Neural progenitor cell (in vitro differentiated cells): ENCODE results near the gene CDH23.

Experiments
- EZH2 ChIP-seq: fragments of 200-600 bp; sonication (generic); IDR thresholded peaks from 2 replicates; pipeline ENCODE4 v1.6.1; 2017; ENCODE audit warnings: antibody characterized with exemption, mild to moderate bottlenecking, moderate library complexity
- EZH2phosphoT487 ChIP-seq: fragments of 200-600 bp; sonication (generic); IDR thresholded peaks from 2 replicates; pipeline ENCODE4 v1.6.1; 2017; ENCODE audit warnings: antibody characterized with exemption
- TF ChIP-seq, protein P1 (sequence below): fragments of 200-600 bp; sonication (generic); IDR thresholded peaks from 2 replicates; pipeline ENCODE4 v1.5.1; 2017; ENCODE audit warnings: antibody characterized with exemption, mild to moderate bottlenecking

DNA sequence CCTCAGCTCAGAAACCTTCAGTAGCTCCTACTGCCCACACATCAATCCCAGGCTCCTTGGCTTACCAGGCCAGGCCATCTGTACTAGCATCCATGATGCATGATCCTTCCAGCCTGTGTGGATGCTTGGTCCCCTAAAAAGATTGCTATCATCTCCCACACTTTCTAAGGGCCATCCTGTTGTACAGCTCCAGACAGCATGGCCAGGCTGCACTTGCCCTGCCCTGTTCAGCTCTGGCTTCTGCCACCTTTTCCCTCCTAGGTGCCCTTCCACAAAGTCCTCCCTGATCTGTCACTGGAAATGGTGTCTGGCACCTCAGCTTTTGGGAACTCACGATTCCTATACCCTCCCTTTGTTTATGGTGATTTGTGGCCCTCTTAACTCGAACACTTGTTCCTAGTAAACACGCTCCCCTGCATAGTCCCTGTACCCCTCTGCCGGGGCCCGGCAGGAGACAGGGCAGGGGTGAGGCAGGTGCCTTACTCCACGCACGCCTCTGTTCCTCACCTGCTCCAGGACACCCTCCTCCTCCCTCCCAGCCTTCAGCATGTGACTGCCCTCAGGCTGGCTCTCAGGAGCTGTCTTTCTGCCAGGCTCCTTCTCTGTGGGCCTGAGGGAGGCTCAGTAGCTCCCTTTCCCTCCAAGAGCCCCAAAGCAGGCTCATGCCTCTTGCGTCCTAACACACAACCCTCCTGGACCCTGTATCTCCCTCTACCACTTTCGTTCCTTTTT, 71.8 kb downstream of the CDH23 start:
- TF ChIP-seq, protein P1, sequence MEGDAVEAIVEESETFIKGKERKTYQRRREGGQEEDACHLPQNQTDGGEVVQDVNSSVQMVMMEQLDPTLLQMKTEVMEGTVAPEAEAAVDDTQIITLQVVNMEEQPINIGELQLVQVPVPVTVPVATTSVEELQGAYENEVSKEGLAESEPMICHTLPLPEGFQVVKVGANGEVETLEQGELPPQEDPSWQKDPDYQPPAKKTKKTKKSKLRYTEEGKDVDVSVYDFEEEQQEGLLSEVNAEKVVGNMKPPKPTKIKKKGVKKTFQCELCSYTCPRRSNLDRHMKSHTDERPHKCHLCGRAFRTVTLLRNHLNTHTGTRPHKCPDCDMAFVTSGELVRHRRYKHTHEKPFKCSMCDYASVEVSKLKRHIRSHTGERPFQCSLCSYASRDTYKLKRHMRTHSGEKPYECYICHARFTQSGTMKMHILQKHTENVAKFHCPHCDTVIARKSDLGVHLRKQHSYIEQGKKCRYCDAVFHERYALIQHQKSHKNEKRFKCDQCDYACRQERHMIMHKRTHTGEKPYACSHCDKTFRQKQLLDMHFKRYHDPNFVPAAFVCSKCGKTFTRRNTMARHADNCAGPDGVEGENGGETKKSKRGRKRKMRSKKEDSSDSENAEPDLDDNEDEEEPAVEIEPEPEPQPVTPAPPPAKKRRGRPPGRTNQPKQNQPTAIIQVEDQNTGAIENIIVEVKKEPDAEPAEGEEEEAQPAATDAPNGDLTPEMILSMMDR: no peak
- no peak for TF ChIP-seq EZH2
- TF ChIP-seq EZH2phosphoT487: no peak
